Stimulated activated memory B cell treated with anti-CD40 and anti-IgM and Interleukin-4, amounts not matched to agents 10 μg/mL and 1 μg/mL and 100 μg/mL, for 72 hours (primary cell): Measurements from ENCODE around the gene MYO7A.

Experiments
- ATAC-seq: fragments of 150-1000 bp; cut with Tn5 transposase; 2 replicates; pipeline ENCODE4 v1.10.0; 2021
- H3K27ac Mint-ChIP-seq: one replicate; pipeline ENCODE4 v1.8.0; 2022; ENCODE audit warnings: mild to moderate bottlenecking, mixed read lengths
- H3K27me3 Mint-ChIP-seq: one replicate; pipeline ENCODE4 v1.8.0; 2022; ENCODE audit warnings: mixed read lengths
- H3K36me3 Mint-ChIP-seq: one replicate; pipeline ENCODE4 v1.8.0; 2022; ENCODE audit warnings: mixed read lengths
- H3K4me1 Mint-ChIP-seq: one replicate; pipeline ENCODE4 v1.8.0; 2022; ENCODE audit warnings: mixed read lengths
- H3K4me3 Mint-ChIP-seq: one replicate; pipeline ENCODE4 v1.8.0; 2022; ENCODE audit warnings: mild to moderate bottlenecking, moderate library complexity, mixed read lengths
- H3K9me3 Mint-ChIP-seq: one replicate; pipeline ENCODE4 v1.8.0; 2022; ENCODE audit warnings: mixed read lengths

MYO7A gene

GRCh38 chr11:77140231-77140851 lies 12.3 kb downstream of the MYO7A start:
- H3K4me3 Mint-ChIP-seq, result no peak overlapping the region
- no peaks in the 10 kb centered on the region for H3K9me3 Mint-ChIP-seq
- no peaks in the 10 kb centered on the region for H3K36me3 Mint-ChIP-seq
- ATAC-seq, result no peak
- no peak overlapping the region for H3K27ac Mint-ChIP-seq
- H3K27me3 Mint-ChIP-seq, result peaks cover 44% of the 10 kb centered on the region
- H3K4me1 Mint-ChIP-seq, result peaks cover 4% of the 10 kb centered on the region

- H3K9me3 Mint-ChIP-seq, result no peaks in the 10 kb centered on the region
- H3K4me1 Mint-ChIP-seq, result peaks cover 4% of the 10 kb centered on the region
- H3K36me3 Mint-ChIP-seq, result no peaks in the 10 kb centered on the region
- H3K4me3 Mint-ChIP-seq, result no peak overlapping the region
- no peak overlapping the region for H3K27ac Mint-ChIP-seq
- peaks cover 48% of the 10 kb centered on the region for H3K27me3 Mint-ChIP-seq
- no peak for ATAC-seq
These were observed 13.0 kb downstream of the MYO7A start for GRCh38 chr11:77141034-77141433.

DNA sequence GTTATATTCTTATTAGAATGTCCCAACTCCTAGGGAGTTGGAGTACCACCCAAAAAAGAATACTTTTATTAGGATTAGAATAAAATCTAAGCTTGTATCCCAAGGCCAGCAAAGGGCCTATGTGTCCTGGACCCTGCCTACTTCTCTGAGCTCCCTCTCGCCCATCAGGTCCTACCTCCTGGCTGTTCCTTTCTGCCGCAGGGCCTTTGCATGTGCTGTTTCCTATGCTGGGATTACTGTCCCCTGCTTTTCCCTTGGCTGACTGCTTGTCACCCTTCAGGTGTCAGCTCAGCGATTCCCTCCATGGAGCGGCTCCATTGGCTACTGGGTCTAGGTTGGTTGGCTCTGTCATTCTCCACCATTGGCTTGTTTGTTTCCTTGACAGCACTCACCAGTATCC lies 13.4 kb downstream of the MYO7A start:
- Mint-ChIP-seq H3K27ac (no peak overlapping the region), H3K27me3 (peaks cover 48% of the 10 kb centered on the region), H3K36me3 (no peaks in the 10 kb centered on the region), H3K4me1 (peaks cover 4% of the 10 kb centered on the region), H3K9me3 (no peaks in the 10 kb centered on the region), H3K4me3 (no peak overlapping the region)
- ATAC-seq, result no peak

DNA sequence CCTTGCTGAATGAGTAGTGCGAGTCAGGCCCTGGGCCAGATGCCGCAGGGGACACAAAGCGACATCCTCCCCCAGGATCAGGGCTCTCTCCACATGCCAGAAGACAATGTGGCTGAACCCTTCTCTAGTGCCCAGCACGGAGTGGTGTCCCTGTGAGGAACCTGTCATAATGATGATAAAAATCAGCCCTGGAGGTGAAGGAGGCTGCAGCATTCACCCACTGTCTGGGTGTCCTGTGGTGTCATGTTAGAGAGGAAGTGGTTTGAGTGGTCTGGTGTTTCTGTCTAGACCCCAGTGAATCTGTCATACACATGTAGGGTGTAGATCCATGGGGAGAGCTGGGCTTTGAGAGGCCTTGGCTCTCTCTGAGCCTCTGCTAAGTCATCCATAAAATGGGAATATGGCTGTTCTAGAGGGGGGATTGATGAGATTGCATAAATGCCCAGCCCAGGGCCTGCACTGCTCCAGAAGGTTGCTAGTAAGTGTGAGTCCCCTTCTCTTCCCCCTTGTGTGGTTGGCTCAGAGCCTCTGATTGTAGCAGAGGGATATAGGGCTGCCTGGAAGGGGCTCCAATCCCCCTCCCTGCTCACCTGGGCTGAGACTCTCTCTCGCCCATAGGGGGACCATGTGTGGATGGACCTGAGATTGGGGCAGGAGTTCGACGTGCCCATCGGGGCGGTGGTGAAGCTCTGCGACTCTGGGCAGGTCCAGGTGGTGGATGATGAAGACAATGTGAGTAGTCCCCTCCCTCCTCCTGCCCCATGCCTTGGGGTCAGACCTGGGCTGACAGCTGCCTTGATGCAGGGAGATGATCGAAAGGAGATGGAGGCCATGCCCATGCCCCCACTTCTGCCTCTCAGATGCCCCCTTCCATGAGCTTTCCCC lies 14.3 kb downstream of the MYO7A start:
- Mint-ChIP-seq H3K9me3 (no peaks in the 10 kb centered on the region), H3K4me3 (no peak overlapping the region), H3K36me3 (no peaks in the 10 kb centered on the region), H3K27me3 (peaks cover 48% of the 10 kb centered on the region), H3K27ac (no peak overlapping the region), H3K4me1 (peaks cover 9% of the 10 kb centered on the region)
- ATAC-seq, result peak; percentile 55

GRCh38 chr11:77143405-77144020 lies 15.5 kb downstream of the MYO7A start:
- Mint-ChIP-seq H3K27me3 (peaks cover 50% of the 10 kb centered on the region), H3K36me3 (no peaks in the 10 kb centered on the region), H3K27ac (no peak overlapping the region), H3K9me3 (no peaks in the 10 kb centered on the region), H3K4me1 (peaks cover 17% of the 10 kb centered on the region), H3K4me3 (no peak overlapping the region)
- ATAC-seq, result no peak

GRCh38 chr11:77144196-77144856 lies 16.3 kb downstream of the MYO7A start:
- Mint-ChIP-seq H3K36me3 (no peaks in the 10 kb centered on the region), H3K9me3 (no peaks in the 10 kb centered on the region), H3K4me1 (peaks cover 17% of the 10 kb centered on the region), H3K27ac (no peak overlapping the region), H3K27me3 (peaks cover 42% of the 10 kb centered on the region), H3K4me3 (no peak overlapping the region)
- no peak for ATAC-seq

GRCh38 chr11:77144857-77145428 lies 16.9 kb downstream of the MYO7A start:
- Mint-ChIP-seq H3K36me3 (no peaks in the 10 kb centered on the region), H3K27me3 (peaks cover 36% of the 10 kb centered on the region), H3K4me3 (no peak overlapping the region), H3K4me1 (peaks cover 17% of the 10 kb centered on the region), H3K27ac (no peak overlapping the region), H3K9me3 (no peaks in the 10 kb centered on the region)
- no peak for ATAC-seq

DNA sequence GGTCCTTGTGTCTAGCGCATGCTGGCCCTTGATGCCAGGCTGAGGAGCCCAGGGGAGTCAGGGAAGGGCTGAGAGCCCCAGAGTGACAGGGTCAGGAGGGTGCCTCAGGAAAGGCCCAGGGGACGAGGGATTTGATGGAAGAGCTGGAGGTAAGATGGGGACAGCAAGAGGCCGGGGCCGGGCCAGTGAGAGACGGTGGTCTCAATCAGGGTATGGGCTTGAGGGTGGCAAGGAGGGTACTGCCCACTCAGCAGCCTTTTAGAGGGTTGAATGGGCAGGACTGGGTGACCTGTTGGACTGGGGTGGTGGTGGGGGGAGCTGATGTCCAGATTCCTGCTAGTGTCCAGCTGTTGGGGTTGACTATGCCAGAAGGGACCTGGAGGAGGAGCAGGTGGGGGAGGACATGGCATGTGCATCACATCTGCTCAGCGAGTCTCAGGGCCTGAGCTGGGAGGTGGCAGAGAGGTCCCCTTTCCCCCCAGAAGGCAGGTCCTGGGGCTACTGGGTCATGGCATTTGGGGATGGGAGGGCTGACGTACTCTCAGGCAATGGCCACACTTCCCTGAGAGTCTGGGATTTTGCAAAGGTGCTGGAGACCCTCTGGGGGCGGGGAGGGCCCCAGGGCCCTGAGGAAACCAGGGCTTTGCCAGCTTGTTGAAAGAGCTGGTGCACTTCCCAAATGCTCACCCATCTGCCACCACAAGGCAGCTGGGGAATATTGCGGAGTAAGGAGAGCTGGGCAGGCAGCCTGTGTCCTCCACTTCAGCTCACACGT lies 18.4 kb downstream of the MYO7A start:
- Mint-ChIP-seq H3K36me3 (no peaks in the 10 kb centered on the region), H3K4me1 (peaks cover 17% of the 10 kb centered on the region), H3K27me3 (peaks cover 39% of the 10 kb centered on the region), H3K27ac (no peak overlapping the region), H3K4me3 (no peak overlapping the region), H3K9me3 (no peaks in the 10 kb centered on the region)
- ATAC-seq, result no peak

DNA sequence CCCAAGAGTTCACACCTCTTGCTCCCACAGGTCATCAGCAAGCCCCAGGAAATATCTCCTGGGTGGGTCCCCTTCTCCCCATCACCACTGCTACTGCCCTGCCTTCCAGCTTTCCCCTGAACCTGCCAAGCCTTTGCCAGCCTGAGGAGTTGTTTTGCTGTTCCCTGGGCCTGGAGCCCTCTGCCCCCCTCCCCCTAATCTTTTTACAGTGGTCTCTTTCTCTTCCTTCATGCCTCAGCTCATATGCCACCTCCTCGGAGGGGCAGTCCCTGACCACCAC lies 18.9 kb downstream of the MYO7A start:
- ATAC-seq, result no peak
- Mint-ChIP-seq H3K9me3 (no peaks in the 10 kb centered on the region), H3K27ac (no peak overlapping the region), H3K4me3 (no peak overlapping the region), H3K4me1 (peaks cover 19% of the 10 kb centered on the region), H3K27me3 (peaks cover 44% of the 10 kb centered on the region), H3K36me3 (no peaks in the 10 kb centered on the region)

- Mint-ChIP-seq H3K27me3 (peaks cover 51% of the 10 kb centered on the region), H3K36me3 (no peaks in the 10 kb centered on the region), H3K4me3 (peak overlapping the region; percentile 35), H3K9me3 (no peaks in the 10 kb centered on the region), H3K27ac (no peak overlapping the region), H3K4me1 (peaks cover 24% of the 10 kb centered on the region)
- peak; percentile 39 for ATAC-seq
These were observed 19.7 kb downstream of the MYO7A start for GRCh38 chr11:77147668-77148321.

- H3K27ac Mint-ChIP-seq, result no peak overlapping the region
- no peaks in the 10 kb centered on the region for H3K9me3 Mint-ChIP-seq
- H3K27me3 Mint-ChIP-seq, result peaks cover 63% of the 10 kb centered on the region
- no peak for ATAC-seq
- H3K4me3 Mint-ChIP-seq, result no peak overlapping the region
- peaks cover 33% of the 10 kb centered on the region for H3K4me1 Mint-ChIP-seq
- H3K36me3 Mint-ChIP-seq, result no peaks in the 10 kb centered on the region
These were observed 21.1 kb downstream of the MYO7A start for GRCh38 chr11:77148963-77149715.

- H3K27ac Mint-ChIP-seq, result no peak overlapping the region
- no peaks in the 10 kb centered on the region for H3K36me3 Mint-ChIP-seq
- H3K9me3 Mint-ChIP-seq, result no peaks in the 10 kb centered on the region
- H3K4me3 Mint-ChIP-seq, result no peak overlapping the region
- H3K4me1 Mint-ChIP-seq, result peaks cover 33% of the 10 kb centered on the region
- no peak for ATAC-seq
- peaks cover 63% of the 10 kb centered on the region for H3K27me3 Mint-ChIP-seq
These were observed 21.8 kb downstream of the MYO7A start for GRCh38 chr11:77149716-77150392.

GRCh38 chr11:77150836-77151235 lies 22.8 kb downstream of the MYO7A start:
- H3K4me1 Mint-ChIP-seq, result peaks cover 33% of the 10 kb centered on the region
- ATAC-seq, result no peak
- H3K27me3 Mint-ChIP-seq, result peaks cover 53% of the 10 kb centered on the region
- no peaks in the 10 kb centered on the region for H3K36me3 Mint-ChIP-seq
- H3K4me3 Mint-ChIP-seq, result no peak overlapping the region
- no peak overlapping the region for H3K27ac Mint-ChIP-seq
- no peaks in the 10 kb centered on the region for H3K9me3 Mint-ChIP-seq
